Type B pancreatic cell (in vitro differentiated cells): ENCODE measurements around the gene SLC25A40. TPM values are rescaled to one million over a fixed set of nuclear protein-coding genes. Genes with fewer than 3 reads are reported as not detected.

Experiments used
- DNase-seq: peaks from one replicate; pipeline ENCODE4 v3.0.0; 2021; ENCODE audit warnings: mixed read lengths; ENCODE audit not compliant: unreplicated experiment; ENCODE audit errors: extremely low spot score
- H3K27ac Mint-ChIP-seq: 2 replicates; pipeline ENCODE4 v1.8.0; 2021; ENCODE audit warnings: mild to moderate bottlenecking, mixed read lengths
- H3K27me3 Mint-ChIP-seq: 2 replicates; pipeline ENCODE4 v1.8.0; 2021; ENCODE audit warnings: mixed read lengths
- H3K36me3 Mint-ChIP-seq: 2 replicates; pipeline ENCODE4 v1.8.0; 2021; ENCODE audit warnings: mixed read lengths
- H3K4me1 Mint-ChIP-seq: one replicate; pipeline ENCODE4 v1.8.0; 2021; ENCODE audit warnings: mixed read lengths; ENCODE audit not compliant: unreplicated experiment
- H3K4me3 Mint-ChIP-seq: 2 replicates; pipeline ENCODE4 v1.8.0; 2021; ENCODE audit warnings: mild to moderate bottlenecking, mixed read lengths
- H3K9me3 Mint-ChIP-seq: 2 replicates; pipeline ENCODE4 v1.8.0; 2021; ENCODE audit warnings: mixed read lengths
- CTCF ChIP-seq: fragments of 200-600 bp; sonication (generic); conservative IDR thresholded peaks from 2 replicates; pipeline ENCODE4 v1.5.0; 2021; ENCODE audit warnings: antibody characterized with exemption, mild to moderate bottlenecking
- total RNA-seq: library from RNA; stranded (reverse); gene quantifications from 2 replicates; pipeline ENCODE4 v1.2.1, GENCODE V29; 2021; ENCODE audit warnings: low replicate concordance

SLC25A40 gene
- total RNA-seq, 1 donor from 2014 or later: 21.9 TPM

GRCh38 chr7:87899255-87899654 is 23.1 kb upstream of the SLC25A40 start:
- Mint-ChIP-seq H3K27me3 (no peaks in the 10 kb centered on the region), H3K4me1 (no peaks in the 10 kb centered on the region)

GRCh38 chr7:87895363-87895762 is 19.2 kb upstream of the SLC25A40 start:
- no peak overlapping the region for H3K27ac Mint-ChIP-seq
- no peaks in the 10 kb centered on the region for H3K4me1 Mint-ChIP-seq
- H3K36me3 Mint-ChIP-seq: peaks cover 27% of the 10 kb centered on the region
- no peaks in the 10 kb centered on the region for H3K27me3 Mint-ChIP-seq
- no peak for TF ChIP-seq CTCF
- H3K9me3 Mint-ChIP-seq: no peaks in the 10 kb centered on the region
- no peak for DNase-seq
- no peak overlapping the region for H3K4me3 Mint-ChIP-seq

More at GRCh38 chr7:87899255-87899654, 23.1 kb upstream of the SLC25A40 start:
- no peak overlapping the region for H3K4me3 Mint-ChIP-seq
- peaks cover 25% of the 10 kb centered on the region for H3K36me3 Mint-ChIP-seq
- H3K27ac Mint-ChIP-seq: no peak overlapping the region
- no peak for DNase-seq
- TF ChIP-seq CTCF: no peak
- H3K9me3 Mint-ChIP-seq: no peaks in the 10 kb centered on the region

- Mint-ChIP-seq H3K4me1 (no peaks in the 10 kb centered on the region), H3K4me3 (no peak overlapping the region), H3K9me3 (no peaks in the 10 kb centered on the region), H3K27me3 (no peaks in the 10 kb centered on the region), H3K36me3 (peaks cover 8% of the 10 kb centered on the region), H3K27ac (no peak overlapping the region)
- peak; percentile 74 for TF ChIP-seq CTCF
- DNase-seq: no peak
These were observed 10.7 kb upstream of the SLC25A40 start for GRCh38 chr7:87886875-87887274.

DNA sequence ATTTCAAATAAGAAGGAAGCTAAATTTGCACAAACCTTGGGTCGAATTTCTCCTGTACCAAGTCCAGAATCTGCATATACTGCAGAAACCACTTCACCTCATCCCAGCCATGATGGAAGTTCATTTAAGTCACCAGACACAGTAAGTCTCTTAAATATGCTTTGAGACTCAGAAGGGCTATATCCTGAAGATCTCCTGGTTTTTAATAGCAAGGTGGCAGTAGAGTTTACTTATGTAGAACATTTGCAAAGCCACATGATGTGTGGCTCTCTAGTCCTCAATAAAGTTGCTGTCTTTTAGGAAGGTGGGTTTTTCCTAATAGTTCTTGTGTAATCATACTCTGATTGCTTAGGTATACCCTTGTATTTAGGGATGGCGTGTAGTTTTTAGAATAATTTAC is 8.9 kb upstream of the SLC25A40 start:
- no peaks in the 10 kb centered on the region for H3K27me3 Mint-ChIP-seq
- H3K36me3 Mint-ChIP-seq: peaks cover 16% of the 10 kb centered on the region
- H3K4me1 Mint-ChIP-seq: peaks cover 5% of the 10 kb centered on the region
- H3K4me3 Mint-ChIP-seq: no peak overlapping the region
- H3K27ac Mint-ChIP-seq: no peak overlapping the region
- no peaks in the 10 kb centered on the region for H3K9me3 Mint-ChIP-seq
- no peak for TF ChIP-seq CTCF
- DNase-seq: no peak

GRCh38 chr7:87882151-87882937 is 6.2 kb upstream of the SLC25A40 start:
- H3K27me3 Mint-ChIP-seq: no peaks in the 10 kb centered on the region
- no peak overlapping the region for H3K27ac Mint-ChIP-seq
- peaks cover 12% of the 10 kb centered on the region for H3K4me1 Mint-ChIP-seq
- no peak overlapping the region for H3K4me3 Mint-ChIP-seq
- DNase-seq: no peak
- TF ChIP-seq CTCF: no peak
- H3K9me3 Mint-ChIP-seq: no peaks in the 10 kb centered on the region
- H3K36me3 Mint-ChIP-seq: peaks cover 13% of the 10 kb centered on the region
